CD4-positive, alpha-beta memory T cell (primary cell): ENCODE results near the gene KRTAP10-5. TPM values are rescaled to one million over a fixed set of nuclear protein-coding genes. Genes with fewer than 3 reads are reported as not detected.
A peak's percentile ranks its signal among the peaks of the same experiment; 100 is the strongest.
"Not testable (repeated sequence)": the region's sequence is repeated elsewhere in the genome, so short reads cannot be mapped to it uniquely, and the experiment has no call there.

Source experiments
- CTCF ChIA-PET: fragments of 350-600 bp; sonication (Branson Sonifier 250); formaldehyde crosslinking; loops from one replicate; lab custom pipeline; 2021; ENCODE audit warnings: inconsistent platforms; ENCODE audit not compliant: partially characterized antibody; lab: Charles Lee
- POLR2A ChIA-PET: fragments of 350-600 bp; sonication (Branson Sonifier 250); formaldehyde crosslinking; loops from one replicate; lab custom pipeline; 2021; ENCODE audit not compliant: partially characterized antibody; lab: Charles Lee
- DNase-seq, 5 donors: peaks; one replicate each; pipeline versions ENCODE4 v3.0.0 to v3.0.0-alpha.2; 2020 to 2022; ENCODE audit warnings: mixed read lengths in 1 of 5
- H3K27ac ChIP-seq: one replicate; pipeline ENCODE4 v1.7.0; 2013; ENCODE audit warnings: low read depth, low read length
- H3K27me3 ChIP-seq: 2 replicates; pipeline ENCODE4 v1.7.0; 2013; ENCODE audit warnings: mild to moderate bottlenecking, low read length, moderate library complexity; ENCODE audit not compliant: insufficient read depth
- H3K36me3 ChIP-seq: 2 replicates; pipeline ENCODE4 v1.7.0; 2013; ENCODE audit warnings: mild to moderate bottlenecking, low read length, moderate library complexity; ENCODE audit not compliant: insufficient read depth
- H3K4me1 ChIP-seq: 2 replicates; pipeline ENCODE4 v1.7.0; 2013; ENCODE audit warnings: mild to moderate bottlenecking, low read length, moderate library complexity; ENCODE audit not compliant: insufficient read depth
- H3K4me3 ChIP-seq, 2 donors: one replicate each; pipeline ENCODE4 v1.7.0; 2013; ENCODE audit warnings: low read length in 2 of 2, mild to moderate bottlenecking in 1 of 2
- H3K9me3 ChIP-seq, 2 donors: one replicate each; pipeline ENCODE4 v1.7.0; 2013; ENCODE audit warnings: low read length in 2 of 2, control low read depth in 1 of 2; ENCODE audit not compliant: control insufficient read depth in 1 of 2
- H3K27ac Mint-ChIP-seq, 7 donors: one replicate each; pipeline ENCODE4 v1.8.0; 2020 to 2021; ENCODE audit warnings: mixed read lengths in 7 of 7, mild to moderate bottlenecking in 6 of 7, inconsistent platforms in 3 of 7, moderate library complexity in 3 of 7
- H3K27me3 Mint-ChIP-seq, 2 donors: one replicate each; pipeline ENCODE4 v1.8.0; 2020 to 2021; ENCODE audit warnings: mixed read lengths in 2 of 2
- H3K36me3 Mint-ChIP-seq, 2 donors: one replicate each; pipeline ENCODE4 v1.8.0; 2020 to 2021; ENCODE audit warnings: mixed read lengths in 2 of 2, inconsistent platforms in 1 of 2, mild to moderate bottlenecking in 1 of 2
- H3K4me1 Mint-ChIP-seq, 4 donors: one replicate each; pipeline ENCODE4 v1.8.0; 2020 to 2021; ENCODE audit warnings: mixed read lengths in 4 of 4, mild to moderate bottlenecking in 1 of 4
- H3K4me3 Mint-ChIP-seq, 8 donors: one replicate each; pipeline ENCODE4 v1.8.0; 2020 to 2021; ENCODE audit warnings: mixed read lengths in 8 of 8, mild to moderate bottlenecking in 7 of 8, moderate library complexity in 6 of 8, inconsistent platforms in 3 of 8
- H3K9me3 Mint-ChIP-seq, 8 donors: one replicate each; pipeline ENCODE4 v1.8.0; 2020 to 2021; ENCODE audit warnings: mixed read lengths in 8 of 8, mild to moderate bottlenecking in 5 of 8, inconsistent platforms in 3 of 8, moderate library complexity in 1 of 8
- intact Hi-C: fragments of 100-400 bp; cut with micrococcal nuclease; formaldehyde crosslinking; loops from one replicate; pipeline ENCODE4 v1.15.1; 2023
- polyA plus RNA-seq, 2 donors: library from polyadenylated mRNA; unstranded; fragments of 300-500 nt; fragmentation: Illumina TruSeq; gene quantifications; one replicate each; pipeline ENCODE4 v1.2.3, GENCODE V29; 2021
- total RNA-seq, 2 experiments: library from RNA; stranded (reverse); gene quantifications; one replicate each; pipeline ENCODE4 v1.2.3, GENCODE V29; 2021

KRTAP10-5 gene
- total and polyA plus RNA-seq, 4 experiments from 2014 or later = not detected

GRCh38 chr21:44591801-44592130 is 11.4 kb upstream of the KRTAP10-5 start:
- H3K4me1 Mint-ChIP-seq, H3K4me3 Mint-ChIP-seq, H3K9me3 ChIP-seq, H3K9me3 Mint-ChIP-seq, DNase-seq, CTCF ChIA-PET, H3K4me3 ChIP-seq, H3K27me3 Mint-ChIP-seq, H3K36me3 ChIP-seq, H3K4me1 ChIP-seq, H3K36me3 Mint-ChIP-seq, intact Hi-C loops, H3K27me3 ChIP-seq, H3K27ac ChIP-seq: not testable (repeated sequence)
- H3K27ac Mint-ChIP-seq = peak overlapping the region in 1 of 7 donors; percentile 25
- POLR2A ChIA-PET = interaction anchor here (1.1 kb wide), 1 partner anchor 27 kb away, joined by 3 read pairs; no protein-coding TSS in a partner anchor

- H3K9me3 Mint-ChIP-seq, H3K4me1 ChIP-seq, H3K4me3 ChIP-seq, H3K36me3 Mint-ChIP-seq, DNase-seq, H3K27ac ChIP-seq, H3K4me1 Mint-ChIP-seq, H3K36me3 ChIP-seq, CTCF ChIA-PET, H3K27me3 ChIP-seq, H3K4me3 Mint-ChIP-seq, intact Hi-C loops, H3K9me3 ChIP-seq, H3K27ac Mint-ChIP-seq: not testable (repeated sequence)
- peaks cover 8 to 13% of the 10 kb centered on the region in 2 donors for H3K27me3 Mint-ChIP-seq
- POLR2A ChIA-PET = interaction anchor here (1.1 kb wide), 1 partner anchor 28 kb away, joined by 3 read pairs; no protein-coding TSS in a partner anchor
Measured at GRCh38 chr21:44590897-44591800, 10.7 kb upstream of the KRTAP10-5 start.

- CTCF ChIA-PET = no interaction called here
- no peak overlapping the region for H3K4me3 Mint-ChIP-seq
- H3K36me3 Mint-ChIP-seq = no peaks in the 10 kb centered on the region
- H3K27me3 Mint-ChIP-seq = peaks cover 14 to 16% of the 10 kb centered on the region in 2 donors
- H3K27ac Mint-ChIP-seq = no peak overlapping the region
- Histone ChIP-seq H3K27ac (no peak overlapping the region), H3K9me3 (no peaks in the 10 kb centered on the region), H3K4me1 (no peaks in the 10 kb centered on the region), H3K36me3 (no peaks in the 10 kb centered on the region), H3K27me3 (no peaks in the 10 kb centered on the region), H3K4me3 (no peak overlapping the region)
- intact Hi-C loops = no loop called here
- H3K9me3 Mint-ChIP-seq = no peaks in the 10 kb centered on the region
- POLR2A ChIA-PET = no interaction called here
- peaks cover 0 to 8% (median 3%) of the 10 kb centered on the region in 4 donors for H3K4me1 Mint-ChIP-seq
- no peak for DNase-seq
Measured at GRCh38 chr21:44590311-44590721, 9.9 kb upstream of the KRTAP10-5 start.

- Histone ChIP-seq H3K27ac (no peak overlapping the region), H3K4me1 (no peaks in the 10 kb centered on the region), H3K4me3 (no peak overlapping the region), H3K27me3 (no peaks in the 10 kb centered on the region), H3K9me3 (no peaks in the 10 kb centered on the region), H3K36me3 (no peaks in the 10 kb centered on the region)
- H3K27ac Mint-ChIP-seq = peak overlapping the region in 2 of 7 donors; percentile 19 to 24
- H3K27me3 Mint-ChIP-seq = peaks cover 15 to 18% of the 10 kb centered on the region in 2 donors
- peaks cover 0 to 5% (median 3%) of the 10 kb centered on the region in 4 donors for H3K4me1 Mint-ChIP-seq
- no peaks in the 10 kb centered on the region for H3K36me3 Mint-ChIP-seq
- ChIA-PET POLR2A (no interaction called here), CTCF (no interaction called here)
- no peak overlapping the region for H3K4me3 Mint-ChIP-seq
- no peaks in the 10 kb centered on the region for H3K9me3 Mint-ChIP-seq
- no peak for DNase-seq
- intact Hi-C loops = no loop called here
Measured at GRCh38 chr21:44589586-44590305, 9.3 kb upstream of the KRTAP10-5 start.

GRCh38 chr21:44589094-44589493 is 8.7 kb upstream of the KRTAP10-5 start:
- intact Hi-C loops = no loop called here
- H3K9me3 ChIP-seq = no peaks in the 10 kb centered on the region
- Mint-ChIP-seq H3K4me3 (no peak overlapping the region), H3K9me3 (no peaks in the 10 kb centered on the region), H3K27me3 (peaks cover 15 to 18% of the 10 kb centered on the region in 2 donors), H3K27ac (peak overlapping the region in 2 of 7 donors; percentile 19 to 24), H3K4me1 (peaks cover 5 to 9% (median 7%) of the 10 kb centered on the region in 4 donors), H3K36me3 (no peaks in the 10 kb centered on the region)
- peaks cover 2% of the 10 kb centered on the region for H3K4me1 ChIP-seq
- no peak for DNase-seq
- CTCF ChIA-PET = no interaction called here
- no peak overlapping the region for H3K27ac ChIP-seq
- no peaks in the 10 kb centered on the region for H3K27me3 ChIP-seq
- no peaks in the 10 kb centered on the region for H3K36me3 ChIP-seq
- H3K4me3 ChIP-seq = no peak overlapping the region
- POLR2A ChIA-PET = no interaction called here

- no peak overlapping the region for H3K4me3 ChIP-seq
- Mint-ChIP-seq H3K4me1 (peaks cover 12 to 21% (median 14%) of the 10 kb centered on the region in 4 donors), H3K4me3 (no peak overlapping the region), H3K36me3 (no peaks in the 10 kb centered on the region), H3K27me3 (peaks cover 14 to 15% of the 10 kb centered on the region in 2 donors), H3K27ac (peak overlapping the region in 1 of 7 donors; percentile 18), H3K9me3 (peaks cover 0 to 21% (median 10%) of the 10 kb centered on the region in 8 donors)
- ChIA-PET POLR2A (no interaction called here), CTCF (no interaction called here)
- H3K4me1 ChIP-seq = peaks cover 5% of the 10 kb centered on the region
- DNase-seq = no peak
- H3K27ac ChIP-seq = no peak overlapping the region
- no peaks in the 10 kb centered on the region for H3K36me3 ChIP-seq
- H3K27me3 ChIP-seq = no peaks in the 10 kb centered on the region
- intact Hi-C loops = no loop called here
- peaks cover 0 to 4% of the 10 kb centered on the region in 2 donors for H3K9me3 ChIP-seq
Measured at GRCh38 chr21:44585892-44586291, 5.5 kb upstream of the KRTAP10-5 start.

GRCh38 chr21:44583800-44584147 is 3.4 kb upstream of the KRTAP10-5 start:
- POLR2A ChIA-PET = interaction anchor here (1.0 kb wide), 1 partner anchor 74 kb away, joined by 4 read pairs; the partner anchor contains the start of gene KRTAP12-3
- peak; percentile 32 to 52 (median 38) for DNase-seq
- Mint-ChIP-seq H3K36me3 (no peaks in the 10 kb centered on the region), H3K27ac (peak overlapping the region in 2 of 7 donors; percentile 8 to 36), H3K4me3 (peak overlapping the region in 2 of 8 donors; percentile 12 to 33), H3K4me1 (peaks cover 13 to 21% (median 16%) of the 10 kb centered on the region in 4 donors), H3K9me3 (peaks cover 0 to 26% (median 18%) of the 10 kb centered on the region in 8 donors), H3K27me3 (peaks cover 11 to 15% of the 10 kb centered on the region in 2 donors)
- no peaks in the 10 kb centered on the region for H3K27me3 ChIP-seq
- intact Hi-C loops = loop anchor here (2.0 kb wide), 1 partner anchor 75 kb away; no protein-coding TSS in a partner anchor
- H3K36me3 ChIP-seq = no peaks in the 10 kb centered on the region
- CTCF ChIA-PET = interaction anchor here (1.2 kb wide), 1 partner anchor 159 kb away, joined by 4 read pairs; no protein-coding TSS in a partner anchor
- H3K27ac ChIP-seq = no peak overlapping the region
- H3K4me1 ChIP-seq = peaks cover 5% of the 10 kb centered on the region
- no peak overlapping the region for H3K4me3 ChIP-seq
- H3K9me3 ChIP-seq = peaks cover 0 to 4% of the 10 kb centered on the region in 2 donors
